DMS 273 (cell line): ENCODE results near the gene TMEM98.
"Not testable (repeated sequence)": the region's sequence is repeated elsewhere in the genome, so short reads cannot be mapped to it uniquely, and the experiment has no call there.

Source experiments
- DNase-seq: peaks from one replicate; lab custom pipeline; 2025; ENCODE audit not compliant: unreplicated experiment; lab: John Stamatoyannopoulos, UW

TMEM98 gene

GRCh38 chr17:32914181-32914580 is 13.8 kb upstream of the TMEM98 start:
- no peak for DNase-seq

- no peak for DNase-seq
Measured at GRCh38 chr17:32915245-32915644, 12.7 kb upstream of the TMEM98 start.

- DNase-seq: no peak
Measured at GRCh38 chr17:32916134-32916533, 11.8 kb upstream of the TMEM98 start.

GRCh38 chr17:32917081-32917480 is 10.9 kb upstream of the TMEM98 start:
- no peak for DNase-seq

- DNase-seq: no peak
Measured at GRCh38 chr17:32917842-32918241, 10.1 kb upstream of the TMEM98 start.

- DNase-seq: not testable (repeated sequence)
Measured at GRCh38 chr17:32919876-32920275, 8.1 kb upstream of the TMEM98 start.

DNA sequence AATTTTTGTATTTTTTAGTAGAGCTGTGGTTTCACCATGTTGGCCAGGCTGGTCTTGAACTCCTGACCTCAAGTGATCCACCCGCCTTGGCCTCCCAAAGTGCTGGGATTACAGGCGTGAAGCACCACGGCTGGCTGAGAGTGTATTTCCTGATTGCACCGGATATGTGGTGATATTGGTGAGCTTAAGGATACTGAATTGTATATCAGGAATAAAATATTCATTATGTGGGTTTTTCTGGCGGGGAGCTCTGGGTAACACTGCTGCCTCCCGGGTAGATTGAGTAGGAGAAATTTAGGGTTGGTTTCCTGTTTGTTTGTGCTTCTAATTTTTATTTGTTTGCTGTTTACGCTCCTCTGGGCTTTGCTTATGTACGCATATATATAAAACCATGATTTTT is 7.7 kb upstream of the TMEM98 start:
- no peak for DNase-seq

- no peak for DNase-seq
Measured at GRCh38 chr17:32921017-32921416, 6.9 kb upstream of the TMEM98 start.

GRCh38 chr17:32923905-32924304 is 4.0 kb upstream of the TMEM98 start:
- DNase-seq: not testable (repeated sequence)

GRCh38 chr17:32926183-32926582 is 1.8 kb upstream of the TMEM98 start:
- DNase-seq: no peak

GRCh38 chr17:32926789-32927188 is 1.2 kb upstream of the TMEM98 start:
- DNase-seq: not testable (repeated sequence)

GRCh38 chr17:32927201-32927723 is 691 bp upstream of the TMEM98 start:
- no peak for DNase-seq

- DNase-seq: no peak
Measured at GRCh38 chr17:32928586-32929535, 908 bp downstream of the TMEM98 start.

GRCh38 chr17:32929588-32929987 is 1.6 kb downstream of the TMEM98 start:
- no peak for DNase-seq

DNA sequence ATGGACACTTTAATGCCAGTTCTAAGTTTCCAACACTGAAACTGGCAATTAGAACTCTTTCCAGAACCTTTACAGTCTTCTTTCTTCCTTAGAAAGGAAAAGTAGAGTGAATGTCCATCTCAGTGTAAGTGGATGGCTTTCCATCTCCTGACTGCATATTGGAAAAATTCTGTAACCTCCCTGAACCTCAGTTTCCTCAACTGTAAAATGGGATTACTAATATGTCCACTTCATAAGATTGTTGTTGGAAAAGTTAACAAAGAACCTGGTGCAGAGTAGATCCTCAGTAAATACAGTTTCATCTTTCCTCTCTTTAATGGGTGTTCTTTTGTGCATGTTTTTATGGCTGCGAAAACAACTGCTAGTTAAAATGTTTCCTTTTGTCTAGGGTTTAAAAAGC is 2.6 kb downstream of the TMEM98 start:
- DNase-seq: no peak

DNA sequence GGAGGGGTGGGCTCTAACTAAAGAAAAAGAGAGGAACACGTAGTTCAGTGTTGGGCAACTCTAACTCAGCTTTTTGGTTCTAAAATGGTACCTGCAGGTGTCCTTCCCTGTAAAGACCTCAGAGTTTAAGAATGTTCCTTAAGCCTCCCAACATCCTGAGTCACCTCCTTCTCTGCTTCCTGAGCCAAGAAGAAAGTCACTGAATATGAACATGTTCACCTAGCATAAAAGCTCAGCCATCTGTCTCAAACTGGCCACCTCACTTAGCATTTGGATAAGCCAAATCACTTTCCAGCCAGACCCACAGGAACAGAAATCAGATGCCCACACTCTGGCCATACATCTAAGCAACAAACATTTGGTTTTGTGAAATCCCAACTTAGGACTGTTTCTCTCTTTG is 3.7 kb downstream of the TMEM98 start:
- DNase-seq: peak; percentile 10

DNA sequence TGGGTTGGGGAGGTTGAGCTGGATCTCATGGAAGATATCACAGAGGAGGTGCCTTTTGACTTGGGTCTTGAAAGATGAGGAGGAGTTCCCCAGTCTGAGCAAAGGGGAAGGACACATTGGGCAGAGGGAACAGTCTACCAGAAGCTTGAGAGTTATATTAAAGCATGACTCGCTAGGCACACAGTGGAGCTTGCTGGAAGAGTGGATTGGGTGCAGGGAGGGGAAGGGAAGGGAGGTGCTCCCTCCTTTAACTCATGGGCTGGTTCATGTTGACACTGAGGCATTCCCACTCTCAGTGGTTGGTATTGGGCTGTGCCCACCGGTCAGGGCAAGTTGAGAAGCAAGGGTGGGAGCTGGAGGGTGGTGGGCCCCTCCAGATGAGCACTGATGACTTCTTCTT is 5.9 kb downstream of the TMEM98 start:
- DNase-seq: no peak

GRCh38 chr17:32935726-32936125 is 7.8 kb downstream of the TMEM98 start:
- DNase-seq: no peak

DNA sequence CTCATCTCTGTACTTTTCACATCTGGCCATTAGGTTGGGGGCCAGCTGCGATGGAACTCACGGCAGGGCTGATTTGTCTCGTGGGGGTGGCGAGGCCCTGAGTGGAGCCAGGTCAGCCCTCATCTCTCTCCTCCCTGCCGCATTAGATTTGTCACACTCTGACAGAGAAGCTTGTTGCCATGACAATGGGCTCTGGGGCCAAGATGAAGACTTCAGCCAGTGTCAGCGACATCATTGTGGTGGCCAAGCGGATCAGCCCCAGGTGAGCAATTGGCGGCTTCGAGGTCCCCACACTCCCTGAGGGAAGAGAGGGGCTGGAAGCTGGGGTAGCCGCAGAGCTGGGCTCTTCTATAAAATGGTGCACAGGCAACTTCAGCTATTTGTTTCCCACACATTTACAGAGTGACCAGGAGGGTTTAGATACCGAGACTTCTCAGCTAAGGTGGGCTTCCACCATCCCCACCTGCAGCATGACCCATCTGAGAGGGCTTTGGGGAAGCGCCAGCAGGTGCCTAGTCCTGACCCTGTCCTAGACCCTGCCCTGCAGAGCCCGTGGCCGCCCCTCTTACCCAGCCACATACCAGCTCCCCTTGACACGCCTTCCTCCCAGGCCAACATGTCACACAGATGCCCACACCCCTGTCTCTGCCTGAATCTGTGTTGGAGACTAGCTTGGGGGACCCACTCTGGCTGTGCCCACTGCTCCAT is 8.4 kb downstream of the TMEM98 start:
- no peak for DNase-seq

DNA sequence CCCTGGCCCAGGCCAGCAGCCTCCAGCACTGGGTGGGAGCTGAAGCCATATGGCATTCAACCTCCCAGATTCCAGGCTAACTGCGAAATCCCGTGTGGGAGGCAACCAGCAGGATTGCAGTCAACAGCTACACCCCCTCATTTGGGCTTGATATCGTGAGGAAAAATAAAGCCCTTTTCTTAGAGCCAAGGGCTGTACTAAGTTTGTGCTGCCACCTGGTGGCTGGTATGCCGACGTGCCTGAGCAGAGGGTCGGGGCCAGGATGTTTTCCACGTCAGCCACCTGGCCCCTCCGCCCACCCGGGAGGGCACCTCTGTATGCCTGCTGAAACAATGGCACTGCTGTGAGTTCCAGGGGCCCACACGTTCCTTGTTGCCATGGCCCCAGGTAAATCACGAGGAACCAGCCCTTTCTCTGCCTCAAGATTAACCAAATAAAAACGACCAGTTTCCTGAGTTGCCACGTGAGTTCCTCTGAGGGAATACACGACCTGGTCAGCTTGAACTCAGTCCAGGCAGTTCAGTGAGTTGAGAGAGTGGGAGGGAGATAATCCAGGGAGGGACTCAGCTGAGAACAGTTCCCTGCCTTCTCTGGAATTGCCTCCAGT is 9.0 kb downstream of the TMEM98 start:
- peak; percentile 82 for DNase-seq

GRCh38 chr17:32940706-32941390 is 12.9 kb downstream of the TMEM98 start:
- DNase-seq: no peak
